Suprapubic skin (tissue), 4 donors: ENCODE data around the gene CCDC106. TPM values are rescaled to one million over a fixed set of nuclear protein-coding genes. Genes with fewer than 3 reads are reported as not detected.
A peak's percentile ranks its signal among the peaks of the same experiment; 100 is the strongest.

Experiments
- DNase-seq, 2 donors: peaks; one replicate each; pipeline ENCODE4 v3.0.0-alpha.2; 2019; ENCODE audit warnings: low spot score in 2 of 2
- H3K27ac ChIP-seq: fragments of 200-600 bp; sonication (generic); one replicate; pipeline ENCODE4 v1.5.1; 2019
- H3K27me3 ChIP-seq: fragments of 200-600 bp; sonication (generic); one replicate; pipeline ENCODE4 v1.5.1; 2019
- H3K36me3 ChIP-seq: fragments of 200-600 bp; sonication (generic); one replicate; pipeline ENCODE4 v1.5.1; 2019
- H3K4me1 ChIP-seq: fragments of 200-600 bp; sonication (generic); one replicate; pipeline ENCODE4 v1.5.1; 2019
- H3K4me3 ChIP-seq: fragments of 200-600 bp; sonication (generic); one replicate; pipeline ENCODE4 v1.5.1; 2019; ENCODE audit warnings: mild to moderate bottlenecking
- H3K9me3 ChIP-seq: fragments of 200-600 bp; sonication (generic); one replicate; pipeline ENCODE4 v1.5.1; 2019
- CTCF ChIP-seq, 2 donors: fragments of 200-600 bp in 1 of 2; fragments of 450-650 bp in 1 of 2; sonication (generic) in 1 of 2; IDR thresholded peaks; one replicate each; pipeline ENCODE4 v1.5.1; 2016 to 2019; ENCODE audit warnings: antibody characterized with exemption in 2 of 2, mild to moderate bottlenecking in 1 of 2, moderate library complexity in 1 of 2
- EP300 ChIP-seq: sonication (generic); formaldehyde crosslinking; IDR thresholded peaks from one replicate; pipeline ENCODE4 v1.6.1; 2017; ENCODE audit warnings: antibody characterized with exemption
- POLR2A ChIP-seq, 2 donors: fragments of 450-650 bp; IDR thresholded peaks; one replicate each; pipeline ENCODE4 v1.6.1; 2017; ENCODE audit warnings: antibody characterized with exemption in 2 of 2, mild to moderate bottlenecking in 2 of 2, moderate library complexity in 2 of 2
- POLR2AphosphoS5 ChIP-seq, 3 donors: sonication (generic); formaldehyde crosslinking; IDR thresholded peaks; one replicate each; pipeline ENCODE4 v1.6.1; 2017; ENCODE audit warnings: antibody characterized with exemption in 3 of 3
- WGBS: methylation state at CpG from one replicate; pipeline ENCODE4 v1.1.5; 2018; 5-methylcytosine and 5-hydroxymethylcytosine counted together
- total RNA-seq, 4 donors: library from RNA; depleted of rRNA; stranded (reverse); fragments of >200 nt; gene quantifications; one replicate each; pipeline ENCODE4 v1.1.0, GENCODE V29; 2016

CCDC106 gene
- total RNA-seq, 4 donors from 2014 or later = 6.2 to 18.3 (median 8.5) TPM

GRCh38 chr19:55667958-55668357 lies 19.9 kb downstream of the CCDC106 start:
- peaks cover 87% of the 10 kb centered on the region for H3K36me3 ChIP-seq
- 52% methylated on average over 9 of the region's 11 CpGs for WGBS
- H3K4me3 ChIP-seq = no peak overlapping the region
- no peak for DNase-seq
- H3K4me1 ChIP-seq = peaks cover 13% of the 10 kb centered on the region
- no peaks in the 10 kb centered on the region for H3K27me3 ChIP-seq
- H3K9me3 ChIP-seq = no peaks in the 10 kb centered on the region
- H3K27ac ChIP-seq = no peak overlapping the region
- TF ChIP-seq POLR2A (IDR thresholded peaks at IDR 0.05) = no peak
- no peak for TF ChIP-seq EP300
- TF ChIP-seq POLR2AphosphoS5 (IDR thresholded peaks at IDR 0.05) = no peak
- no peak for TF ChIP-seq CTCF (IDR thresholded peaks at IDR 0.05)

GRCh38 chr19:55668603-55669348 lies 20.8 kb downstream of the CCDC106 start:
- Histone ChIP-seq H3K27me3 (no peaks in the 10 kb centered on the region), H3K4me1 (peaks cover 16% of the 10 kb centered on the region), H3K9me3 (no peaks in the 10 kb centered on the region), H3K27ac (no peak overlapping the region), H3K4me3 (no peak overlapping the region), H3K36me3 (peaks cover 84% of the 10 kb centered on the region)
- 85% methylated on average over 29 of the region's 30 CpGs for WGBS
- no peak for DNase-seq
- TF ChIP-seq POLR2AphosphoS5 (IDR thresholded peaks at IDR 0.05) = no peak
- TF ChIP-seq EP300 = no peak
- no peak for TF ChIP-seq CTCF (IDR thresholded peaks at IDR 0.05)
- TF ChIP-seq POLR2A (IDR thresholded peaks at IDR 0.05) = no peak

- TF ChIP-seq POLR2AphosphoS5 (IDR thresholded peaks at IDR 0.05) = no peak
- no peak for TF ChIP-seq CTCF (IDR thresholded peaks at IDR 0.05)
- TF ChIP-seq EP300 = no peak
- TF ChIP-seq POLR2A (IDR thresholded peaks at IDR 0.05) = no peak
- peaks cover 79% of the 10 kb centered on the region for H3K36me3 ChIP-seq
- no peak overlapping the region for H3K27ac ChIP-seq
- H3K4me3 ChIP-seq = no peak overlapping the region
- H3K27me3 ChIP-seq = no peaks in the 10 kb centered on the region
- H3K9me3 ChIP-seq = no peaks in the 10 kb centered on the region
- H3K4me1 ChIP-seq = peaks cover 25% of the 10 kb centered on the region
- 84% methylated on average over 33 of the region's 43 CpGs for WGBS
- DNase-seq = no peak
These were observed 21.6 kb downstream of the CCDC106 start for GRCh38 chr19:55669418-55670279.

GRCh38 chr19:55670280-55671053 lies 22.5 kb downstream of the CCDC106 start:
- Histone ChIP-seq H3K9me3 (no peaks in the 10 kb centered on the region), H3K4me1 (peaks cover 26% of the 10 kb centered on the region), H3K4me3 (no peak overlapping the region), H3K27me3 (no peaks in the 10 kb centered on the region), H3K27ac (no peak overlapping the region), H3K36me3 (peaks cover 72% of the 10 kb centered on the region)
- TF ChIP-seq POLR2A (IDR thresholded peaks at IDR 0.05) = no peak
- TF ChIP-seq POLR2AphosphoS5 (IDR thresholded peaks at IDR 0.05) = no peak
- no peak for TF ChIP-seq CTCF (IDR thresholded peaks at IDR 0.05)
- no peak for TF ChIP-seq EP300
- DNase-seq = peak; percentile 83 to 89
- 83% methylated on average over 19 of the region's 23 CpGs for WGBS
